Cardiac muscle cell (in vitro differentiated cells and primary cell): Measurements from ENCODE around the gene ERGIC2. TPM values are rescaled to one million over a fixed set of nuclear protein-coding genes. Genes with fewer than 3 reads are reported as not detected.
"Not testable (repeated sequence)": the region's sequence is repeated elsewhere in the genome, so short reads cannot be mapped to it uniquely, and the experiment has no call there.

ENCODE experiments used
- DNase-seq, 2 donors: peaks; one replicate each; pipeline versions ENCODE4 v3.0.0 to v3.0.0-alpha.2; 2010 to 2017; ENCODE audit warnings: low read depth in 1 of 2, low spot score in 1 of 2
- H3K27ac ChIP-seq: fragments of 200-600 bp; sonication (generic); 2 replicates; pipeline ENCODE4 v1.5.1; 2016
- H3K27me3 ChIP-seq: fragments of 200-600 bp; sonication (generic); 2 replicates; pipeline ENCODE4 v1.6.0; 2016; ENCODE audit warnings: control low read depth
- H3K36me3 ChIP-seq: fragments of 200-600 bp; sonication (generic); 2 replicates; pipeline ENCODE4 v1.5.1; 2016; ENCODE audit warnings: control low read depth
- H3K4me1 ChIP-seq: fragments of 200-600 bp; sonication (generic); 2 replicates; pipeline ENCODE4 v1.8.1; 2017; ENCODE audit warnings: low read depth, mild to moderate bottlenecking, mixed run types
- H3K4me3 ChIP-seq: fragments of 200-600 bp; sonication (generic); 2 replicates; pipeline ENCODE4 v1.5.1; 2016; ENCODE audit warnings: mild to moderate bottlenecking
- H3K9me3 ChIP-seq: fragments of 200-600 bp; sonication (generic); 2 replicates; pipeline ENCODE4 v1.5.1; 2017; ENCODE audit warnings: low read depth, mild to moderate bottlenecking, control low read depth
- polyA plus RNA-seq: library from polyadenylated mRNA; unstranded; fragments of >200 nt; fragmentation: Nextera tagmentation; extraction: Ambion mirVana; gene quantifications from 2 replicates; pipeline ENCODE4 v1.2.1, GENCODE V29; 2016
- total RNA-seq: library from RNA; depleted of rRNA; stranded (reverse); fragments of >200 nt; gene quantifications from 2 replicates; pipeline ENCODE4 v1.2.3, GENCODE V29; 2016
- TF ChIP-seq, protein P1 (sequence below): IDR thresholded peaks from 2 replicates; pipeline ENCODE4 v1.5.1; 2012; ENCODE audit warnings: low read depth, mild to moderate bottlenecking, low read length

ERGIC2 gene
- total and polyA plus RNA-seq, 2 experiments from 2014 or later, result 44.4 to 130 TPM

DNA sequence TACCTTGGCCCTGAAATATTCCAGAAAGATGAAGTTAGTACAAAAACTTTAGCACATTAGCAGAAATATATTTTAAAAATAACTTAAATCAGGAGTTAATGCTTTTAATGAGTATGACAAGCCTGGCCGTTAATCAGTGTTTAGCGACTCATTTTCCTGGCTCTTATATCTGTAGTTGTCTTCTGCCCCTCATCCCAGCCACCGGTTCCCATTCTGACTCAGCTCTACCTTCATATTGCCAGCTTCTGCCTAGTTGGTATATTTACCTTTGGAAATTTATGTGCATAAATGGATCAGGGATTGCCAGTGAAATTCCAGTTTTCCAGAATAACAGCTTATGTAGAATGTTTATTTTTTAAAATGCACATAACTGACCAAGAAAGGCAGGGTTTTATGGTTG is 79.9 kb downstream of the ERGIC2 start:
- Histone ChIP-seq H3K9me3 (no peaks in the 10 kb centered on the region), H3K4me3 (no peak overlapping the region), H3K36me3 (no peaks in the 10 kb centered on the region), H3K4me1 (peaks cover 5% of the 10 kb centered on the region), H3K27ac (no peak overlapping the region), H3K27me3 (no peaks in the 10 kb centered on the region)
- TF ChIP-seq, protein P1, sequence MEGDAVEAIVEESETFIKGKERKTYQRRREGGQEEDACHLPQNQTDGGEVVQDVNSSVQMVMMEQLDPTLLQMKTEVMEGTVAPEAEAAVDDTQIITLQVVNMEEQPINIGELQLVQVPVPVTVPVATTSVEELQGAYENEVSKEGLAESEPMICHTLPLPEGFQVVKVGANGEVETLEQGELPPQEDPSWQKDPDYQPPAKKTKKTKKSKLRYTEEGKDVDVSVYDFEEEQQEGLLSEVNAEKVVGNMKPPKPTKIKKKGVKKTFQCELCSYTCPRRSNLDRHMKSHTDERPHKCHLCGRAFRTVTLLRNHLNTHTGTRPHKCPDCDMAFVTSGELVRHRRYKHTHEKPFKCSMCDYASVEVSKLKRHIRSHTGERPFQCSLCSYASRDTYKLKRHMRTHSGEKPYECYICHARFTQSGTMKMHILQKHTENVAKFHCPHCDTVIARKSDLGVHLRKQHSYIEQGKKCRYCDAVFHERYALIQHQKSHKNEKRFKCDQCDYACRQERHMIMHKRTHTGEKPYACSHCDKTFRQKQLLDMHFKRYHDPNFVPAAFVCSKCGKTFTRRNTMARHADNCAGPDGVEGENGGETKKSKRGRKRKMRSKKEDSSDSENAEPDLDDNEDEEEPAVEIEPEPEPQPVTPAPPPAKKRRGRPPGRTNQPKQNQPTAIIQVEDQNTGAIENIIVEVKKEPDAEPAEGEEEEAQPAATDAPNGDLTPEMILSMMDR, result no peak
- DNase-seq, result no peak

DNA sequence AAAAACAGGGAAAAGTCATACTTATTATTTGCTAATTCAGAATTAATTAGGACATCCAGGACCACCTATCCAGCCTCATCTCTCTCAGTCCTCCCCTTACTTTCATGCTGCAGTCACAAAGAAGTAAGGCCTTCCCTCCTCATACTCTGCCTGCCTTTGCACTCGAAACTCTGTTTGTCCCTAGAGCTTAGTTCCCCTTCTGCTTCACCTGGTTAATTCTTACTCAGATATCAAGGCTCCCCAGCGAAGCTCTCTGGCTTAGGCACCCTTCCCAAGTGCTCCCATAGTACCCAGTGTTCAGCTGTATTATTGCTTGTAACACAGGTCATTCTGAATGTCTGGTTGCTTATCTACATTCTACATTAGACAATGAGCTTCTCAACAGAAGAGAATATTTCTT is 81.3 kb downstream of the ERGIC2 start:
- TF ChIP-seq, protein P1, result no peak
- H3K9me3 ChIP-seq, result no peaks in the 10 kb centered on the region
- DNase-seq, result no peak

DNA sequence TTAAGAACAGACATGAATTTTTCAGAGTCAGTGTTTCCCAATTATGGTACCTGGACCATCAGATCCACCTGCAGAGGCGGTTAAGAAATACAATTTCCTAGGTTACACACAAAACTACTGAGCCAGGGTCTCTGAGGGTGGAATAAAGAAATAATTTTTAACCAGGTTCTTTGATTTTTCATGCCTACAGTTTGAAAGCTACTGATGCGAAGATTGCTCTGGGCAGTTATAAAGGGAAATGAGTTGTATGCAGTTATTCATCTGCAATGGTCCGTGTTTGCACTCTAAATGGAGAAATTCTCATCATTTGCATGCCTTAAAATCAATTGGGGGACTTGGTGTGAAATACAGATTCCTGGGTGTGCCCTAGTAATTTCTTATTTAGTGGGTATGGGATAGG is 89.7 kb downstream of the ERGIC2 start:
- Histone ChIP-seq H3K27ac (no peak overlapping the region), H3K4me1 (no peaks in the 10 kb centered on the region), H3K9me3 (no peaks in the 10 kb centered on the region), H3K36me3 (no peaks in the 10 kb centered on the region), H3K4me3 (no peak overlapping the region), H3K27me3 (no peaks in the 10 kb centered on the region)
- DNase-seq, result no peak
- TF ChIP-seq, protein P1, result no peak

More for the DNA sequence above, 81.3 kb downstream of the ERGIC2 start:
- H3K27ac ChIP-seq, result no peak overlapping the region
- no peaks in the 10 kb centered on the region for H3K27me3 ChIP-seq
- no peak overlapping the region for H3K4me3 ChIP-seq
- H3K4me1 ChIP-seq, result peaks cover 5% of the 10 kb centered on the region
- H3K36me3 ChIP-seq, result no peaks in the 10 kb centered on the region

DNA sequence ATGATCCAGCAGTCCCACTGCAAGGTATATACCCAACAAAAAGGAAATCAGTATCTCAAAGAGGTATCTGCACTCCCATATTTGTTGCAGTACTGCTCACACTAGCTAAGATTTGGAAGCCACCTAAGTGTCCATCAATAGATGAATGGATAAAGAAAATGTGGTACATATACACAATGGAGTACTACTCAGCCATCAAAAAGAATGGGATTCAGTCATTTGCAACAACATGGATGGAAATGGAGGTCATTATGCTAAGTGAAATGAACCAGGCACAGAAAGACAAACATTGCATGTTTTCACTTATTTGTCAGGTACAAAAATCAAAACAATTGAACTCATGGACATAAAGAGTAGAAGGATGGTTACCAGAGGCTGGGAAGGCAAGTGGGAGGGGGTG is 90.5 kb downstream of the ERGIC2 start:
- not testable (repeated sequence) for H3K27ac ChIP-seq, H3K27me3 ChIP-seq, H3K9me3 ChIP-seq, DNase-seq, H3K36me3 ChIP-seq, H3K4me3 ChIP-seq, H3K4me1 ChIP-seq

DNA sequence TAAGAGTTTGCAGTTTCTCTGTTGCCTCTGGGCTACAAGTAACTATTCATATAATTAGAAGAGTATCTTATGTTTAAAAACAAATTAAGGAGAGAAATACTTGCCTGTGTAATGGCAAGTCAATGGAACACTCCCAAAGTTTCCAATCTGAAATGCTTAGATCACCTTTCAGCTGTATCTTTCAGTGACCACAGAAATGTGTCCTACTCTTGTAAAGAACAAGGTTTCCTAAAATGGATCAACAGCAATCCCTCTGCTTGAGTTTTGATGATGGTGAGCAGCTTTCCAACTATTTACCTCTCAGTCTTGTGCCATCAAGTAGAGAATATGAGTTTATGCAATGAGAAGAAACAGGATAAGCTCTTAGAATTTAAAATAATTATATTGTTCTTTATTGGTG is 92.9 kb downstream of the ERGIC2 start:
- Histone ChIP-seq H3K27me3 (no peaks in the 10 kb centered on the region), H3K4me3 (no peak overlapping the region), H3K36me3 (no peaks in the 10 kb centered on the region), H3K9me3 (no peaks in the 10 kb centered on the region), H3K4me1 (no peaks in the 10 kb centered on the region), H3K27ac (no peak overlapping the region)
- no peak for DNase-seq
- TF ChIP-seq, protein P1, result no peak

GRCh38 chr12:29287622-29288021 is 93.3 kb downstream of the ERGIC2 start:
- Histone ChIP-seq H3K36me3 (no peaks in the 10 kb centered on the region), H3K9me3 (no peaks in the 10 kb centered on the region), H3K4me1 (no peaks in the 10 kb centered on the region), H3K27ac (no peak overlapping the region), H3K27me3 (no peaks in the 10 kb centered on the region), H3K4me3 (no peak overlapping the region)
- TF ChIP-seq, protein P1, result no peak
- DNase-seq, result no peak

Other genes with a start within 250 kb of the ERGIC2 start
- gene FAR2, start 231.9 kb downstream of the ERGIC2 start, total RNA-seq, result 0.42 and 1.6 TPM in 2 replicates
- 0.38 and 2.1 TPM in 2 replicates for gene FAR2, start 231.9 kb downstream of the ERGIC2 start, polyA plus RNA-seq
- gene OVCH1, start 116.5 kb upstream of the ERGIC2 start, total RNA-seq, result 0.07 TPM in 1 of 2 replicates, not detected in the other
- gene OVCH1, start 116.5 kb upstream of the ERGIC2 start, polyA plus RNA-seq, result not detected in 2 replicates